NCI-H2227 treated with DMSO at 0.1 percent for 48 hours (cell line): Measurements from ENCODE around the gene COP1.
"Not testable (repeated sequence)": the region's sequence is repeated elsewhere in the genome, so short reads cannot be mapped to it uniquely, and the experiment has no call there.

Experiments used
- DNase-seq: peaks from one replicate; lab custom pipeline; 2025; lab: John Stamatoyannopoulos, UW

COP1 gene

GRCh38 chr1:176122282-176122681, 84.8 kb downstream of the COP1 start:
- DNase-seq: no peak

GRCh38 chr1:176119549-176119948, 87.5 kb downstream of the COP1 start:
- no peak for DNase-seq

GRCh38 chr1:176118985-176119384, 88.1 kb downstream of the COP1 start:
- DNase-seq: no peak

- no peak for DNase-seq
Observed at GRCh38 chr1:176111835-176112234, 95.3 kb downstream of the COP1 start.

- DNase-seq: no peak
Observed at GRCh38 chr1:176110203-176110602, 96.9 kb downstream of the COP1 start.

GRCh38 chr1:176102768-176103350, 104.2 kb downstream of the COP1 start:
- no peak for DNase-seq

GRCh38 chr1:176101951-176102642, 105.0 kb downstream of the COP1 start:
- DNase-seq: no peak

- DNase-seq: no peak
Observed at GRCh38 chr1:176098560-176098959, 108.5 kb downstream of the COP1 start.

- no peak for DNase-seq
Observed at GRCh38 chr1:176096015-176096414, 111.1 kb downstream of the COP1 start.

- DNase-seq: no peak
Observed at GRCh38 chr1:176090766-176091165, 116.3 kb downstream of the COP1 start.

- DNase-seq: not testable (repeated sequence)
Observed at GRCh38 chr1:176087746-176088145, 119.3 kb downstream of the COP1 start.

- peak; percentile 87 for DNase-seq
Observed at GRCh38 chr1:176073524-176074157, 133.4 kb downstream of the COP1 start.

GRCh38 chr1:176068901-176069300, 138.2 kb downstream of the COP1 start:
- DNase-seq: no peak

GRCh38 chr1:176068256-176068655, 138.8 kb downstream of the COP1 start:
- no peak for DNase-seq

- DNase-seq: no peak
Observed at GRCh38 chr1:176066709-176067108, 140.4 kb downstream of the COP1 start.

- no peak for DNase-seq
Observed at GRCh38 chr1:176058686-176059085, 148.4 kb downstream of the COP1 start.

GRCh38 chr1:176056312-176056711, 150.8 kb downstream of the COP1 start:
- no peak for DNase-seq

GRCh38 chr1:176055398-176055797, 151.7 kb downstream of the COP1 start:
- DNase-seq: no peak

- no peak for DNase-seq
Observed at GRCh38 chr1:176051902-176052518, 155.1 kb downstream of the COP1 start.

- DNase-seq: no peak
Observed at GRCh38 chr1:176051402-176051801, 155.7 kb downstream of the COP1 start.

GRCh38 chr1:176049582-176049981, 157.5 kb downstream of the COP1 start:
- no peak for DNase-seq

GRCh38 chr1:176046926-176047325, 160.2 kb downstream of the COP1 start:
- DNase-seq: no peak

- no peak for DNase-seq
Observed at GRCh38 chr1:176043537-176043936, 163.5 kb downstream of the COP1 start.
